ENCODE measurements around the gene SYT8. TPM values are rescaled to one million over a fixed set of nuclear protein-coding genes. Genes with fewer than 3 reads are reported as not detected.

Gene SYT8
- total and polyA plus RNA-seq, 2 donors (not counting 1 experiment from before 2014, with no cell fraction given) = not detected

GRCh38 chr11:1838077-1838425 lies 3.3 kb downstream of the SYT8 start:
- H3K4me3 ChIP-seq (ENCODE audit: control extremely low read depth in 1 of 5, extremely low read depth in 1 of 5, insufficient read depth in 1 of 5, low read depth in 2 of 5, low read length in 4 of 5) = peak overlapping the region in 1 of 5 experiments; percentile 5
- H3K36me3 ChIP-seq (replicated peaks in 1 of 2; ENCODE audit: control extremely low read depth in 1 of 2, control insufficient read depth in 1 of 2, extremely low read depth in 1 of 2, insufficient read depth in 2 of 2, low read length in 1 of 2) = peaks cover 0 to 4% of the 10 kb centered on the region in 2 experiments
- 53% methylated on average over 17 of the region's 17 CpGs for WGBS (ENCODE audit: insufficient coverage)
- H2AFZ ChIP-seq (ENCODE audit: insufficient read depth, low read depth, low read length, poor library complexity, severe bottlenecking) = peak overlapping the region; percentile 42
- CTCF ChIA-PET = interaction anchor here (0.7 to 4.0 kb wide), 8 partner anchors 8 to 314 kb away, joined by 3 to 30 read pairs (median 8); partner anchors contain the start of gene LSP1
- peak overlapping the region; percentile 77 for H3K4me2 ChIP-seq (replicated peaks; ENCODE audit: low read depth, low read length, poor library complexity, severe bottlenecking)
- H4K20me1 ChIP-seq (ENCODE audit: control insufficient read depth, insufficient read depth, low read length, poor library complexity, severe bottlenecking) = no peaks in the 10 kb centered on the region
- Mint-ChIP-seq H3K4me3 (peak overlapping the region; percentile 56), H3K27me3 (no peaks in the 10 kb centered on the region), H3K4me1 (peaks cover 27% of the 10 kb centered on the region), H3K27ac (peak overlapping the region; percentile 78), H3K9me3 (ENCODE audit: insufficient read depth) (no peaks in the 10 kb centered on the region)
- intact Hi-C loops (cut with micrococcal nuclease) = no loop called here
- peaks cover 41 to 46% of the 10 kb centered on the region in 2 donors for H3K4me1 ChIP-seq (ENCODE audit: control insufficient read depth in 2 of 2, insufficient read depth in 2 of 2, low read length in 2 of 2)
- ATAC-seq (ENCODE audit: low read depth) (no peak), DNase-seq (no peak)
- no peak for TF ChIP-seq CTCF (IDR thresholded peaks at IDR 0.05)
- TF ChIP-seq EZH2 (IDR thresholded peaks at IDR 0.05; ENCODE audit: borderline replicate concordance, insufficient read depth, low read depth, low read length, poor library complexity, severe bottlenecking) = no peak
- H3K27ac ChIP-seq (ENCODE audit: low read length in 2 of 2) = peak overlapping the region; percentile 22 to 68
- H3K9me3 ChIP-seq (ENCODE audit: control extremely low read depth in 1 of 3, control insufficient read depth in 2 of 3, insufficient read depth in 1 of 3, low read length in 2 of 3) = no peaks in the 10 kb centered on the region
- peaks cover 31% of the 10 kb centered on the region for H3K79me2 ChIP-seq (ENCODE audit: control insufficient read depth, insufficient read depth, low read length)
- H3K27me3 ChIP-seq (replicated peaks in 1 of 4; ENCODE audit: control extremely low read depth in 1 of 4, control insufficient read depth in 3 of 4, insufficient read depth in 4 of 4, low read length in 3 of 4) = peaks cover 0 to 13% (median 2%) of the 10 kb centered on the region in 4 experiments
- no peak overlapping the region for H3K9ac ChIP-seq (ENCODE audit: low read length)
- POLR2A ChIA-PET = interaction anchor here (2.0 to 2.1 kb wide), 2 partner anchors 16 to 44 kb away, joined by 9 to 18 read pairs; partner anchors contain the start of gene LSP1

GRCh38 chr11:1838426-1839144 lies 3.8 kb downstream of the SYT8 start, which contains the start of gene TNNI2:
Gene TNNI2, plus strand, starts transcription at chr11:1838981. Its CDS starts 716 bp downstream, at chr11:1839697.
- Mint-ChIP-seq H3K27me3 (no peaks in the 10 kb centered on the region), H3K4me1 (peaks cover 33% of the 10 kb centered on the region), H3K27ac (peak within 1 kb of the TSS; percentile 92), H3K9me3 (ENCODE audit: insufficient read depth) (no peaks in the 10 kb centered on the region), H3K4me3 (peak within 1 kb of the TSS; percentile 79)
- H3K4me2 ChIP-seq (replicated peaks; ENCODE audit: low read depth, low read length, poor library complexity, severe bottlenecking) = peak within 1 kb of the TSS; percentile 78
- CTCF ChIA-PET = interaction anchor here (0.7 to 4.0 kb wide), 9 partner anchors 8 to 313 kb away, joined by 3 to 30 read pairs (median 9); partner anchors contain the start of gene LSP1
- POLR2A ChIA-PET = interaction anchor here (0.6 to 2.1 kb wide), 6 partner anchors 9 to 289 kb away, joined by 3 to 18 read pairs (median 8); partner anchors contain the start of gene LSP1
- peak within 1 kb of the TSS; percentile 79 to 83 for H3K27ac ChIP-seq (ENCODE audit: low read length in 2 of 2)
- TF ChIP-seq CTCF (IDR thresholded peaks at IDR 0.05) = no peak
- no peak for TF ChIP-seq EZH2 (IDR thresholded peaks at IDR 0.05; ENCODE audit: borderline replicate concordance, insufficient read depth, low read depth, low read length, poor library complexity, severe bottlenecking)
- H3K79me2 ChIP-seq (ENCODE audit: control insufficient read depth, insufficient read depth, low read length) = peaks cover 31% of the 10 kb centered on the region
- no peaks in the 10 kb centered on the region for H4K20me1 ChIP-seq (ENCODE audit: control insufficient read depth, insufficient read depth, low read length, poor library complexity, severe bottlenecking)
- peaks cover 0 to 10% (median 2%) of the 10 kb centered on the region in 4 experiments for H3K27me3 ChIP-seq (replicated peaks in 1 of 4; ENCODE audit: control extremely low read depth in 1 of 4, control insufficient read depth in 3 of 4, insufficient read depth in 4 of 4, low read length in 3 of 4)
- H3K36me3 ChIP-seq (replicated peaks in 1 of 2; ENCODE audit: control extremely low read depth in 1 of 2, control insufficient read depth in 1 of 2, extremely low read depth in 1 of 2, insufficient read depth in 2 of 2, low read length in 1 of 2) = peaks cover 0 to 4% of the 10 kb centered on the region in 2 experiments
- 94% methylated on average over 20 of the region's 32 CpGs for WGBS (ENCODE audit: insufficient coverage)
- ATAC-seq (ENCODE audit: low read depth) (no peak), DNase-seq (no peak)
- H2AFZ ChIP-seq (ENCODE audit: insufficient read depth, low read depth, low read length, poor library complexity, severe bottlenecking) = peak within 1 kb of the TSS; percentile 42
- peaks cover 42 to 47% of the 10 kb centered on the region in 2 donors for H3K4me1 ChIP-seq (ENCODE audit: control insufficient read depth in 2 of 2, insufficient read depth in 2 of 2, low read length in 2 of 2)
- H3K9ac ChIP-seq (ENCODE audit: low read length) = peak within 1 kb of the TSS; percentile 55
- H3K4me3 ChIP-seq (ENCODE audit: control extremely low read depth in 1 of 5, extremely low read depth in 1 of 5, insufficient read depth in 1 of 5, low read depth in 2 of 5, low read length in 4 of 5) = peak within 1 kb of the TSS in 4 of 5 experiments; percentile 12 to 57 (median 44)
- H3K9me3 ChIP-seq (ENCODE audit: control extremely low read depth in 1 of 3, control insufficient read depth in 2 of 3, insufficient read depth in 1 of 3, low read length in 2 of 3) = no peaks in the 10 kb centered on the region
- intact Hi-C loops (cut with micrococcal nuclease) = no loop called here

All from B cell (primary cell).